Panc1 (cell line): ENCODE results near the gene SGMS1. TPM values are rescaled to one million over a fixed set of nuclear protein-coding genes. Genes with fewer than 3 reads are reported as not detected.

Experiments
- ATAC-seq: fragments of 200-7000 bp; cut with Tn5 transposase; 2 replicates; pipeline ENCODE4 v1.9.1; 2020; ENCODE audit warnings: mild to moderate bottlenecking, moderate library complexity
- BruUV-seq: library from RNA; stranded (reverse); fragments of 400-500 nt; replicated peaks from 2 replicates; lab custom pipeline; 2021; lab: Mats Ljungman, UMichigan
- CTCF ChIA-PET: fragments of 300-600 bp; sonication (Branson Sonifier 250); formaldehyde crosslinking; loops from one replicate; lab custom pipeline; 2022; ENCODE audit warnings: antibody characterized with exemption; lab: Charles Lee
- POLR2A ChIA-PET: fragments of 300-600 bp; sonication (Branson Sonifier 250); formaldehyde crosslinking; loops from one replicate; lab custom pipeline; 2022; ENCODE audit warnings: antibody characterized with exemption; lab: Charles Lee
- DNase-seq: peaks from one replicate; pipeline ENCODE4 v3.0.0-alpha.2; 2010; ENCODE audit warnings: low read depth, low spot score
- H3K27ac ChIP-seq: 2 replicates; pipeline ENCODE4 v1.5.1; 2011; ENCODE audit warnings: mild to moderate bottlenecking, low read length, inconsistent platforms
- H3K27me3 ChIP-seq: fragments of 200-500 bp; sonication (Bioruptor generic); 2 replicates; pipeline ENCODE4 v1.6.0; 2014; ENCODE audit warnings: low read length, inconsistent platforms; ENCODE audit not compliant: control insufficient read depth, insufficient read depth
- H3K36me3 ChIP-seq: fragments of 200-500 bp; sonication (Bioruptor generic); 2 replicates; pipeline ENCODE4 v1.5.1; 2014; ENCODE audit warnings: inconsistent platforms, mild to moderate bottlenecking, low read length, moderate library complexity; ENCODE audit not compliant: control insufficient read depth, insufficient read depth
- H3K4me1 ChIP-seq: 2 replicates; pipeline ENCODE4 v1.5.1; 2011; ENCODE audit warnings: inconsistent platforms, mild to moderate bottlenecking, low read length, moderate library complexity; ENCODE audit not compliant: control insufficient read depth, insufficient read depth
- H3K4me3 ChIP-seq, 2 experiments: 2 replicates each; pipeline ENCODE4 v1.5.1; 2011 to 2012; ENCODE audit warnings: low read depth in 2 of 2, low read length in 2 of 2, mild to moderate bottlenecking in 2 of 2, inconsistent platforms in 1 of 2, moderate library complexity in 1 of 2
- H3K9me3 ChIP-seq: fragments of 200-500 bp; sonication (Bioruptor generic); 2 replicates; pipeline ENCODE4 v1.5.1; 2014; ENCODE audit warnings: low read depth, mild to moderate bottlenecking, inconsistent platforms, low read length, moderate library complexity; ENCODE audit not compliant: control insufficient read depth, insufficient read depth
- POLR2AphosphoS5 ChIP-seq: IDR thresholded peaks from 2 replicates; pipeline ENCODE4 v1.6.1; 2012; ENCODE audit warnings: mild to moderate bottlenecking, low read depth, low read length, moderate library complexity
- SIN3A ChIP-seq: IDR thresholded peaks from 2 replicates; pipeline ENCODE4 v1.6.1; 2012; ENCODE audit warnings: low read depth, mild to moderate bottlenecking, low read length, moderate library complexity, borderline replicate concordance; ENCODE audit not compliant: insufficient read depth
- TCF7L2 ChIP-seq: IDR thresholded peaks from 2 replicates; pipeline ENCODE4 v1.6.1; 2011; ENCODE audit warnings: mild to moderate bottlenecking, low read depth, low read length, inconsistent platforms
- in situ Hi-C: cut with HindIII; loops from 2 replicates; pipeline ENCODE4 v1.10.0; 2016; ENCODE audit warnings: low sequenced_read_pairs, low pct_unique_long_range_greater_than_20kb
- intact Hi-C: fragments of 100-400 bp; cut with micrococcal nuclease; formaldehyde crosslinking; loops from one replicate; pipeline ENCODE4 v1.10.0; 2022; ENCODE audit not compliant: unreplicated experiment
- total RNA-seq: library from RNA; stranded (reverse); gene quantifications from one replicate; pipeline ENCODE4 v1.2.1, GENCODE V29; 2021; ENCODE audit not compliant: unreplicated experiment
- TF ChIP-seq, protein P1 (sequence below), 2 experiments: IDR thresholded peaks; 2 replicates each; pipeline ENCODE4 v1.6.1; 2011 to 2012; ENCODE audit warnings: low read depth in 2 of 2, control low read depth in 1 of 2, low read length in 1 of 2, mild to moderate bottlenecking in 1 of 2, moderate library complexity in 1 of 2; ENCODE audit not compliant: insufficient read depth in 1 of 2
- TF ChIP-seq, protein P2 (sequence below): fragments of 450-650 bp; IDR thresholded peaks from 2 replicates; pipeline ENCODE4 v1.5.1; 2017; ENCODE audit warnings: mild to moderate bottlenecking

Gene SGMS1
- total RNA-seq, 1 experiment from 2014 or later = 22.0 TPM

DNA sequence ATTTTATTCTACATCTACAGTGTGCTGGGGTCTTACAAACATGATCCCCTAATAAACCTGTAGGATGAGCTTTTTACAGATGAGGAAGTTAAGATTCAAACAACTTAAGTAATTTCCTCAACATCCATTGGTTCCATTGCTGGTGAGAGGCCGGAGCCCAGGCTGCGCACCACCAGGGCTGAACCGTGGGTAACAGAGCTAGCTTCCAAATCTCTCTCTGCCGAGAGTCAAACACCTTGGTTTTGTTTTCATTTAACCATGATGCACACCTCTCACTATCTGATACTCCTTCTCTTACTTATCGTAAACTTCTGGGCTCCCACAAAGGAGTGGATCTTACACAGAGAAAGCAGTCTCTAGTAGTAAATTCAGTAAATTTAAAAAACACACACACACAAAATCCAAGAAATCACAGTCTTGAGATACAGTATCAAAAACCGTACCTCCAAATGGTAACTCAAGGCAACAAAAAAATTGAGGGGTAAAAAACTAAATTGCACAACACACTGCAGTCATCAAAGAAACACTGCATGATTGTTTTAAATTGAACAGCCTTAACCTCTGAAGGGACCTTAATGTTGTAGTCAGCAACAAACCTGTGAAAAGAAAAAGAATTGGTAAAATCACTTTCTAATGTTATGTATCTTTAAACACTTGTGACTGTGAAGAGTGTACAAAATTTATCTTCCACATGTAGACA lies 20.5 kb downstream of the SGMS1 start:
- no peak overlapping the region for H3K4me3 ChIP-seq
- no peaks in the 10 kb centered on the region for H3K36me3 ChIP-seq
- H3K4me1 ChIP-seq = peaks cover 65% of the 10 kb centered on the region
- in situ Hi-C loops (no loop called here), intact Hi-C loops (no loop called here)
- no peak for ATAC-seq
- no TSS peak for BruUV-seq
- no peaks in the 10 kb centered on the region for H3K27me3 ChIP-seq
- peak overlapping the region; percentile 81 for H3K27ac ChIP-seq
- H3K9me3 ChIP-seq = no peaks in the 10 kb centered on the region
- ChIA-PET CTCF (no interaction called here), POLR2A (no interaction called here)
- no peak for DNase-seq
- TF ChIP-seq SIN3A (no peak), POLR2AphosphoS5 (no peak), TCF7L2 (no peak)
- TF ChIP-seq, protein P1, sequence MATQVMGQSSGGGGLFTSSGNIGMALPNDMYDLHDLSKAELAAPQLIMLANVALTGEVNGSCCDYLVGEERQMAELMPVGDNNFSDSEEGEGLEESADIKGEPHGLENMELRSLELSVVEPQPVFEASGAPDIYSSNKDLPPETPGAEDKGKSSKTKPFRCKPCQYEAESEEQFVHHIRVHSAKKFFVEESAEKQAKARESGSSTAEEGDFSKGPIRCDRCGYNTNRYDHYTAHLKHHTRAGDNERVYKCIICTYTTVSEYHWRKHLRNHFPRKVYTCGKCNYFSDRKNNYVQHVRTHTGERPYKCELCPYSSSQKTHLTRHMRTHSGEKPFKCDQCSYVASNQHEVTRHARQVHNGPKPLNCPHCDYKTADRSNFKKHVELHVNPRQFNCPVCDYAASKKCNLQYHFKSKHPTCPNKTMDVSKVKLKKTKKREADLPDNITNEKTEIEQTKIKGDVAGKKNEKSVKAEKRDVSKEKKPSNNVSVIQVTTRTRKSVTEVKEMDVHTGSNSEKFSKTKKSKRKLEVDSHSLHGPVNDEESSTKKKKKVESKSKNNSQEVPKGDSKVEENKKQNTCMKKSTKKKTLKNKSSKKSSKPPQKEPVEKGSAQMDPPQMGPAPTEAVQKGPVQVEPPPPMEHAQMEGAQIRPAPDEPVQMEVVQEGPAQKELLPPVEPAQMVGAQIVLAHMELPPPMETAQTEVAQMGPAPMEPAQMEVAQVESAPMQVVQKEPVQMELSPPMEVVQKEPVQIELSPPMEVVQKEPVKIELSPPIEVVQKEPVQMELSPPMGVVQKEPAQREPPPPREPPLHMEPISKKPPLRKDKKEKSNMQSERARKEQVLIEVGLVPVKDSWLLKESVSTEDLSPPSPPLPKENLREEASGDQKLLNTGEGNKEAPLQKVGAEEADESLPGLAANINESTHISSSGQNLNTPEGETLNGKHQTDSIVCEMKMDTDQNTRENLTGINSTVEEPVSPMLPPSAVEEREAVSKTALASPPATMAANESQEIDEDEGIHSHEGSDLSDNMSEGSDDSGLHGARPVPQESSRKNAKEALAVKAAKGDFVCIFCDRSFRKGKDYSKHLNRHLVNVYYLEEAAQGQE (IDR thresholded peaks at IDR 0.05; ENCODE audit: insufficient read depth in 1 of 2, low read depth in 2 of 2, low read length in 1 of 2) = no peak
- TF ChIP-seq, protein P2, sequence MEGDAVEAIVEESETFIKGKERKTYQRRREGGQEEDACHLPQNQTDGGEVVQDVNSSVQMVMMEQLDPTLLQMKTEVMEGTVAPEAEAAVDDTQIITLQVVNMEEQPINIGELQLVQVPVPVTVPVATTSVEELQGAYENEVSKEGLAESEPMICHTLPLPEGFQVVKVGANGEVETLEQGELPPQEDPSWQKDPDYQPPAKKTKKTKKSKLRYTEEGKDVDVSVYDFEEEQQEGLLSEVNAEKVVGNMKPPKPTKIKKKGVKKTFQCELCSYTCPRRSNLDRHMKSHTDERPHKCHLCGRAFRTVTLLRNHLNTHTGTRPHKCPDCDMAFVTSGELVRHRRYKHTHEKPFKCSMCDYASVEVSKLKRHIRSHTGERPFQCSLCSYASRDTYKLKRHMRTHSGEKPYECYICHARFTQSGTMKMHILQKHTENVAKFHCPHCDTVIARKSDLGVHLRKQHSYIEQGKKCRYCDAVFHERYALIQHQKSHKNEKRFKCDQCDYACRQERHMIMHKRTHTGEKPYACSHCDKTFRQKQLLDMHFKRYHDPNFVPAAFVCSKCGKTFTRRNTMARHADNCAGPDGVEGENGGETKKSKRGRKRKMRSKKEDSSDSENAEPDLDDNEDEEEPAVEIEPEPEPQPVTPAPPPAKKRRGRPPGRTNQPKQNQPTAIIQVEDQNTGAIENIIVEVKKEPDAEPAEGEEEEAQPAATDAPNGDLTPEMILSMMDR = no peak

DNA sequence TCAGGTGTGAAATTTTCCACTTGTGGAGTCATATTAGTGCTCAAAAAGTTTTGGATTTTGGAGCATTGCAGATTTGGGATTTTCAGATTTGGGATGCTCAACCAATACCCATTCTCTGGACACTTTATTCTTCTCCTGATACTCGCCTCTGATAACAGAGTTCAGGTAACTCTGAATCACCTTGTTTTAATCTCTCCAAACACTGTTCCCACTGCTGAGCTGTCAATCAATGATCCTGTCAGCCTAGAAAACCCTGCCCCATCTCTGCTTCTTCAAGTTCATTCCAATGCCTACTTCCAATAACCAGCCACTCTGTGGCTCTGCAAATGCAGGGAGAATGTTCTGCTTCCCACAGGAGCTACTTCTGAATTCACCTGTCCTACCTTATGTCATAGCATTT lies 21.8 kb downstream of the SGMS1 start:
- intact Hi-C loops = no loop called here
- TF ChIP-seq, protein P2 = no peak
- TF ChIP-seq SIN3A (no peak), TCF7L2 (no peak), POLR2AphosphoS5 (no peak)
- TF ChIP-seq, protein P1 (IDR thresholded peaks at IDR 0.05; ENCODE audit: insufficient read depth in 1 of 2, low read depth in 2 of 2, low read length in 1 of 2) = no peak
- in situ Hi-C loops = no loop called here

More for the DNA sequence above, 21.8 kb downstream of the SGMS1 start:
- Histone ChIP-seq H3K36me3 (no peaks in the 10 kb centered on the region), H3K27me3 (no peaks in the 10 kb centered on the region), H3K9me3 (no peaks in the 10 kb centered on the region), H3K27ac (peak overlapping the region; percentile 32; the same call in 1 of the 2 replicates), H3K4me3 (no peak overlapping the region), H3K4me1 (peaks cover 51% of the 10 kb centered on the region)
- POLR2A ChIA-PET = no interaction called here
- no peak for DNase-seq
- CTCF ChIA-PET = no interaction called here
- ATAC-seq = no peak
- BruUV-seq = no TSS peak
